IPS-18c (cell line): ENCODE measurements around the gene GSPT1.
"Not testable (repeated sequence)": the region's sequence is repeated elsewhere in the genome, so short reads cannot be mapped to it uniquely, and the experiment has no call there.

Experiments
- H3K4me3 ChIP-seq: 2 replicates; pipeline ENCODE4 v1.7.0; 2013; ENCODE audit warnings: low read depth, mild to moderate bottlenecking, low read length, moderate library complexity; ENCODE audit not compliant: insufficient read depth
- H3K9me3 ChIP-seq: one replicate; pipeline ENCODE4 v1.6.1; 2013; ENCODE audit warnings: mild to moderate bottlenecking, low read length, moderate library complexity; ENCODE audit not compliant: control insufficient read depth, insufficient read depth

Gene GSPT1

GRCh38 chr16:11835891-11836649 lies 79.7 kb downstream of the GSPT1 start:
- H3K9me3 ChIP-seq = no peaks in the 10 kb centered on the region
- no peak overlapping the region for H3K4me3 ChIP-seq

- Histone ChIP-seq H3K4me3 (no peak overlapping the region), H3K9me3 (peaks cover 1% of the 10 kb centered on the region)
These were observed 80.4 kb downstream of the GSPT1 start for GRCh38 chr16:11835309-11835708.

GRCh38 chr16:11833951-11834695 lies 81.6 kb downstream of the GSPT1 start:
- Histone ChIP-seq H3K9me3 (peaks cover 3% of the 10 kb centered on the region), H3K4me3 (no peak overlapping the region)

- Histone ChIP-seq H3K4me3 (no peak overlapping the region), H3K9me3 (peaks cover 3% of the 10 kb centered on the region)
These were observed 87.1 kb downstream of the GSPT1 start for GRCh38 chr16:11828696-11829095.

- H3K9me3 ChIP-seq, H3K4me3 ChIP-seq: not testable (repeated sequence)
These were observed 90.1 kb downstream of the GSPT1 start for GRCh38 chr16:11825520-11826165.

- Histone ChIP-seq H3K4me3 (no peak overlapping the region), H3K9me3 (no peaks in the 10 kb centered on the region)
These were observed 91.4 kb downstream of the GSPT1 start for GRCh38 chr16:11824362-11824761.

GRCh38 chr16:11823645-11824044 lies 92.1 kb downstream of the GSPT1 start:
- H3K9me3 ChIP-seq, H3K4me3 ChIP-seq: not testable (repeated sequence)

- Histone ChIP-seq H3K9me3 (no peaks in the 10 kb centered on the region), H3K4me3 (no peak overlapping the region)
These were observed 96.0 kb downstream of the GSPT1 start for GRCh38 chr16:11819798-11820197.

- H3K9me3 ChIP-seq, H3K4me3 ChIP-seq: not testable (repeated sequence)
These were observed 96.8 kb downstream of the GSPT1 start for GRCh38 chr16:11818970-11819369.
